ENCODE data around the gene RIGI. TPM values are rescaled to one million over a fixed set of nuclear protein-coding genes. Genes with fewer than 3 reads are reported as not detected.
"Not testable (repeated sequence)": the region's sequence is repeated elsewhere in the genome, so short reads cannot be mapped to it uniquely, and the experiment has no call there.

RIGI gene
- total and polyA plus RNA-seq, 3 donors from 2014 or later = 4.9 to 10.2 (median 8.4) TPM

- Histone ChIP-seq H3K36me3 (ENCODE audit: low read depth, missing control alignments) (peaks cover 3% of the 10 kb centered on the region), H3K9me3 (no peaks in the 10 kb centered on the region), H3K4me1 (peaks cover 20% of the 10 kb centered on the region), H3K27ac (peak overlapping the region; percentile 93 to 98), H3K27me3 (no peaks in the 10 kb centered on the region), H3K4me3 (peak overlapping the region; percentile 73 to 95)
- 0 to 1% methylated on average over 36 of the region's 36 CpGs for WGBS, 2 donors
- DNase-seq = peak; percentile 68
- no peak for TF ChIP-seq POLR2A (IDR thresholded peaks at IDR 0.05)
- TF ChIP-seq, protein P1, sequence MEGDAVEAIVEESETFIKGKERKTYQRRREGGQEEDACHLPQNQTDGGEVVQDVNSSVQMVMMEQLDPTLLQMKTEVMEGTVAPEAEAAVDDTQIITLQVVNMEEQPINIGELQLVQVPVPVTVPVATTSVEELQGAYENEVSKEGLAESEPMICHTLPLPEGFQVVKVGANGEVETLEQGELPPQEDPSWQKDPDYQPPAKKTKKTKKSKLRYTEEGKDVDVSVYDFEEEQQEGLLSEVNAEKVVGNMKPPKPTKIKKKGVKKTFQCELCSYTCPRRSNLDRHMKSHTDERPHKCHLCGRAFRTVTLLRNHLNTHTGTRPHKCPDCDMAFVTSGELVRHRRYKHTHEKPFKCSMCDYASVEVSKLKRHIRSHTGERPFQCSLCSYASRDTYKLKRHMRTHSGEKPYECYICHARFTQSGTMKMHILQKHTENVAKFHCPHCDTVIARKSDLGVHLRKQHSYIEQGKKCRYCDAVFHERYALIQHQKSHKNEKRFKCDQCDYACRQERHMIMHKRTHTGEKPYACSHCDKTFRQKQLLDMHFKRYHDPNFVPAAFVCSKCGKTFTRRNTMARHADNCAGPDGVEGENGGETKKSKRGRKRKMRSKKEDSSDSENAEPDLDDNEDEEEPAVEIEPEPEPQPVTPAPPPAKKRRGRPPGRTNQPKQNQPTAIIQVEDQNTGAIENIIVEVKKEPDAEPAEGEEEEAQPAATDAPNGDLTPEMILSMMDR (IDR thresholded peaks at IDR 0.05) = peak in 1 of 3 experiments; percentile 0
- intact Hi-C loops (cut with DNase I; ENCODE audit: low total_unique reads) = no loop called here
These were observed 25.5 kb upstream of the RIGI start for GRCh38 chr9:32551276-32552051.

- Histone ChIP-seq H3K27me3 (no peaks in the 10 kb centered on the region), H3K4me1 (peaks cover 20% of the 10 kb centered on the region), H3K36me3 (ENCODE audit: low read depth, missing control alignments) (peaks cover 3% of the 10 kb centered on the region), H3K9me3 (no peaks in the 10 kb centered on the region), H3K4me3 (peak overlapping the region; percentile 73 to 95), H3K27ac (peak overlapping the region; percentile 93 to 98)
- TF ChIP-seq POLR2A (IDR thresholded peaks at IDR 0.05) = no peak
- TF ChIP-seq, protein P1 (IDR thresholded peaks at IDR 0.05) = peak in 1 of 3 experiments; percentile 2
- peak; percentile 98 for DNase-seq
- 0% methylated on average over 7 to 50 of the region's 75 CpGs for WGBS, 2 donors
- intact Hi-C loops (cut with DNase I; ENCODE audit: low total_unique reads) = no loop called here
These were observed 24.7 kb upstream of the RIGI start for GRCh38 chr9:32550562-32551275.

- peak; percentile 59 for DNase-seq
- WGBS, 2 donors = 1 to 3% methylated on average over 10 of the region's 10 CpGs
- Histone ChIP-seq H3K27me3 (no peaks in the 10 kb centered on the region), H3K4me1 (peaks cover 20% of the 10 kb centered on the region), H3K9me3 (no peaks in the 10 kb centered on the region), H3K36me3 (ENCODE audit: low read depth, missing control alignments) (peaks cover 3% of the 10 kb centered on the region), H3K27ac (peak overlapping the region; percentile 93 to 98), H3K4me3 (peak overlapping the region; percentile 73 to 95)
- no peak for TF ChIP-seq POLR2A (IDR thresholded peaks at IDR 0.05)
- TF ChIP-seq, protein P1 (IDR thresholded peaks at IDR 0.05) = no peak
- intact Hi-C loops (cut with DNase I; ENCODE audit: low total_unique reads) = no loop called here
These were observed 24.2 kb upstream of the RIGI start for GRCh38 chr9:32550150-32550561.

DNA sequence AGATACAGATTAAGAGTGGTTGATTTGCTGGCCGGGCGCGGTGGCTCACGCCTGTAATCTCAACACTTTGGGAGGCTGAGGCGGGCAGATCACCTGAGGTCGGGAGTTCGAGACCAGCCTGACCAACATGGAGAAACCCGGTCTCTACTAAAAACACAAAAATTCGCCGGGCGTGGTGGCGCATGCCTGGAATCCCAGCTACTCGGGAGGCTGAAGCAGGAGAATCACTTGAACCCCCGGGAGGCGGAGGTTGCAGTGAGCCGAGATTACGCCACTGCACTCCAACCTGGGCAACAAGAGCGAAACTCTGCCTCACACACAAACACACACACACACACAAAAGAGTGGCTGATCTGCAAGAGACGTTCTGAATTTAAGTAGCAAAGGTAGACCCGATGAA, 22.2 kb upstream of the RIGI start:
- H3K36me3 ChIP-seq (ENCODE audit: low read depth, missing control alignments); intact Hi-C loops (cut with DNase I; ENCODE audit: low total_unique reads); H3K4me3 ChIP-seq; H3K9me3 ChIP-seq; DNase-seq; H3K27ac ChIP-seq; H3K27me3 ChIP-seq: not testable (repeated sequence)
- H3K4me1 ChIP-seq = peaks cover 22% of the 10 kb centered on the region
- WGBS, 2 donors = 58 to 61% methylated on average over 18 to 20 of the region's 20 CpGs

GRCh38 chr9:32545884-32546283, 19.9 kb upstream of the RIGI start:
- peaks cover 17% of the 10 kb centered on the region for H3K4me1 ChIP-seq
- intact Hi-C loops (cut with DNase I; ENCODE audit: low total_unique reads) = no loop called here
- WGBS, 2 donors = 77 to 87% methylated on average over 1 of the region's 1 CpG
- no peaks in the 10 kb centered on the region for H3K27me3 ChIP-seq
- no peak overlapping the region for H3K27ac ChIP-seq
- TF ChIP-seq, protein P1 (IDR thresholded peaks at IDR 0.05) = no peak
- TF ChIP-seq POLR2A (IDR thresholded peaks at IDR 0.05) = no peak
- no peak overlapping the region for H3K4me3 ChIP-seq
- DNase-seq = no peak
- no peaks in the 10 kb centered on the region for H3K9me3 ChIP-seq
- H3K36me3 ChIP-seq (ENCODE audit: low read depth, missing control alignments) = peaks cover 3% of the 10 kb centered on the region
